HepG2 (cell line): Measurements from ENCODE around the gene FAM229B. TPM values are rescaled to one million over a fixed set of nuclear protein-coding genes. Genes with fewer than 3 reads are reported as not detected.

ENCODE experiments used
- ATAC-seq: fragments of 200-7000 bp; cut with Tn5 transposase; 3 replicates; pipeline ENCODE4 v1.9.1; 2020; ENCODE audit warnings: mild to moderate bottlenecking, moderate library complexity
- Bru-seq: library from RNA; stranded (reverse); fragments of 400-500 nt; gene quantifications from one replicate; lab custom pipeline; 2021; lab: Mats Ljungman, UMichigan
- BruChase-seq, 2 experiments: library from RNA; stranded (reverse); fragments of 400-500 nt; gene quantifications; one replicate each; lab custom pipeline; 2021; lab: Mats Ljungman, UMichigan
- BruUV-seq: library from RNA; stranded (reverse); fragments of 400-500 nt; replicated peaks from 2 replicates; lab custom pipeline; 2021; lab: Mats Ljungman, UMichigan
- CTCF ChIA-PET: fragments of 300-600 bp; formaldehyde crosslinking; extraction: SDS; loops from one replicate; lab custom pipeline; 2021; ENCODE audit warnings: low total read pairs, inconsistent platforms, low intra/inter-chr PET ratio; lab: Yijun Ruan, JAX
- POLR2A ChIA-PET: fragments of 350-600 bp; sonication (Branson Sonifier 250); formaldehyde crosslinking; loops from one replicate; lab custom pipeline; 2020; ENCODE audit warnings: antibody characterized with exemption, inconsistent platforms; lab: Yijun Ruan, JAX
- DNase-seq: peaks from one replicate; pipeline ENCODE4 v3.0.0-alpha.2; 2015; ENCODE audit warnings: low spot score
- FAIRE-seq: peaks from 3 replicates; lab custom pipeline; 2011; peaks lifted over from hg19 to GRCh38; lab: Jason Lieb, UNC
- H2AFZ ChIP-seq: one replicate; pipeline ENCODE4 v1.6.1; 2011; ENCODE audit warnings: low read length, inconsistent platforms
- H3K27ac ChIP-seq: fragments of 300-600 bp; 3 replicates; pipeline ENCODE4 v1.8.0; 2011; ENCODE audit warnings: mixed run types, mild to moderate bottlenecking, mixed read lengths, low read length, inconsistent platforms; ENCODE audit not compliant: insufficient read depth; ENCODE audit errors: extremely low read length
- H3K27me3 ChIP-seq, 2 experiments: fragments of 200-600 bp in 1 of 2; 2 replicates in 1 of 2; 3 replicates in 1 of 2; pipeline versions ENCODE4 v1.6.0 to v1.8.0; 2011; ENCODE audit warnings: low read length in 2 of 2, mild to moderate bottlenecking in 2 of 2, moderate library complexity in 2 of 2, inconsistent platforms in 1 of 2; ENCODE audit not compliant: insufficient read depth in 2 of 2, control insufficient read depth in 1 of 2
- H3K36me3 ChIP-seq, 2 experiments: fragments of 200-600 bp in 1 of 2; replicated peaks in 1 of 2; 2 replicates in 1 of 2; 3 replicates in 1 of 2; pipeline versions ENCODE4 v1.5.1 to v1.8.0; 2011; ENCODE audit warnings: low read length in 2 of 2, inconsistent platforms in 1 of 2; ENCODE audit not compliant: insufficient read depth in 2 of 2, control insufficient read depth in 1 of 2
- H3K4me1 ChIP-seq: 2 replicates; pipeline ENCODE4 v1.5.1; 2012; ENCODE audit warnings: low read length, inconsistent platforms; ENCODE audit not compliant: insufficient read depth
- H3K4me2 ChIP-seq: 2 replicates; pipeline ENCODE4 v1.6.0; 2011; ENCODE audit warnings: low read depth, low read length, inconsistent platforms
- H3K4me3 ChIP-seq, 3 experiments: fragments of 200-600 bp in 1 of 3; sonication (generic), shearing (Covaris generic) in 1 of 3; replicated peaks in 1 of 3; 2 replicates each; pipeline ENCODE4 v1.5.1; 2011 to 2016; ENCODE audit warnings: low read length in 3 of 3, inconsistent platforms in 2 of 3, low read depth in 2 of 3, mild to moderate bottlenecking in 2 of 3, control low read depth in 1 of 3, mixed read lengths in 1 of 3; ENCODE audit not compliant: insufficient read depth in 1 of 3
- H3K79me2 ChIP-seq: one replicate; pipeline ENCODE4 v1.6.1; 2011; ENCODE audit warnings: low read length, inconsistent platforms; ENCODE audit not compliant: insufficient read depth
- H3K9ac ChIP-seq: 2 replicates; pipeline ENCODE4 v1.6.0; 2011; ENCODE audit warnings: mild to moderate bottlenecking, low read depth, low read length, inconsistent platforms; ENCODE audit not compliant: insufficient read depth
- H3K9me3 ChIP-seq: 2 replicates; pipeline ENCODE4 v1.5.1; 2012; ENCODE audit warnings: mild to moderate bottlenecking, low read length
- H4K20me1 ChIP-seq: 2 replicates; pipeline ENCODE4 v1.6.0; 2011; ENCODE audit warnings: inconsistent platforms, mild to moderate bottlenecking, low read length, moderate library complexity; ENCODE audit not compliant: insufficient read depth
- AGO2 ChIP-seq: fragments of 200-400 bp; formaldehyde crosslinking; optimal IDR thresholded peaks from 2 replicates; pipeline ENCODE3; 2017; ENCODE audit warnings: mild to moderate bottlenecking, low read depth, low read length, moderate library complexity
- ATF4 ChIP-seq, 2 experiments: fragments of 450-650 bp in 1 of 2; sonication (generic) in 1 of 2; formaldehyde crosslinking; IDR thresholded peaks; 2 replicates each; pipeline versions ENCODE4 v1.5.0 to v1.8.0; 2020 to 2022; ENCODE audit warnings: mild to moderate bottlenecking in 1 of 2, missing genetic modification reagents in 1 of 2
- IRF9 ChIP-seq: sonication (generic); formaldehyde crosslinking; IDR thresholded peaks from 2 replicates; pipeline ENCODE4 v1.8.0; 2022; ENCODE audit warnings: missing genetic modification reagents, mild to moderate bottlenecking, borderline replicate concordance
- MXD4 ChIP-seq: IDR thresholded peaks from 2 replicates; pipeline ENCODE4 v1.6.1; 2016; ENCODE audit warnings: mild to moderate bottlenecking, missing biosample characterization, missing genetic modification reagents
- SOX13 ChIP-seq, 3 experiments: fragments of 450-650 bp in 1 of 3; sonication (generic) in 1 of 3; formaldehyde crosslinking in 1 of 3; IDR thresholded peaks in 2 of 3; conservative IDR thresholded peaks in 1 of 3; 2 replicates each; pipeline versions ENCODE4 v1.5.0 to v1.6.1; 2016 to 2020; ENCODE audit warnings: antibody characterized with exemption in 1 of 3, mild to moderate bottlenecking in 1 of 3, missing compliant biosample characterization in 1 of 3, missing genetic modification reagents in 1 of 3, moderate library complexity in 1 of 3
- ZBTB26 ChIP-seq: IDR thresholded peaks from 2 replicates; pipeline ENCODE4 v1.6.1; 2016; ENCODE audit warnings: missing compliant biosample characterization, missing genetic modification reagents, borderline replicate concordance
- ZMYM3 ChIP-seq: sonication (generic); formaldehyde crosslinking; IDR thresholded peaks from 2 replicates; pipeline ENCODE4 v1.5.1; 2020; ENCODE audit warnings: mild to moderate bottlenecking, missing genetic modification reagents
- WGBS: methylation state at CpG from one replicate; pipeline ENCODE4 v1.1.6; 2017; ENCODE audit warnings: low lambda C conversion rate; 5-methylcytosine and 5-hydroxymethylcytosine counted together
- in situ Hi-C: cut with HindIII; loops from 2 replicates; pipeline ENCODE4 v1.10.0; 2017; ENCODE audit warnings: low pct_unique_long_range_greater_than_20kb; ENCODE audit not compliant: extremely low pct_ligation_motif_present
- intact Hi-C: fragments of 100-400 bp; cut with micrococcal nuclease; formaldehyde crosslinking; loops from one replicate; pipeline ENCODE4 v1.10.0; 2022; ENCODE audit not compliant: unreplicated experiment
- long read RNA-seq, 2 experiments: library from RNA in 1 of 2; library from polyadenylated mRNA in 1 of 2; stranded (forward) in 1 of 2; unstranded in 1 of 2; transcript quantifications; one replicate each; pipeline ENCODE4 v2.0.0, GENCODE V29; 2019 to 2022
- polyA minus RNA-seq, 3 experiments: library from RNA; depleted of rRNA, polyadenylated mRNA; stranded (reverse); fragments of >200 nt; gene quantifications; 2 replicates each; pipeline ENCODE4 v1.2.3, GENCODE V29; 2011; ENCODE audit warnings: low replicate concordance in 1 of 3
- polyA plus RNA-seq, 8 experiments: library from polyadenylated mRNA; depleted of rRNA in 3 of 8; stranded (reverse) in 7 of 8; unstranded in 1 of 8; fragments of >200 nt; fragmentation: Illumina TruSeq in 4 of 8; extraction: Trizol in 4 of 8; gene quantifications; 2 replicates each; pipeline versions ENCODE4 v1.2.1 to v1.2.3, GENCODE V29; 2011 to 2016; ENCODE audit warnings: low read depth in 4 of 8, missing spikeins in 1 of 8, mixed read lengths in 1 of 8; ENCODE audit not compliant: insufficient read depth in 1 of 8
- total RNA-seq, 5 experiments: library from RNA; depleted of rRNA; stranded (reverse); fragments of >200 nt; fragmentation: Illumina TruSeq; extraction: Trizol; gene quantifications; 2 replicates each; pipeline ENCODE4 v1.2.3, GENCODE V29; 2016; ENCODE audit warnings: low read depth in 1 of 5
- TF ChIP-seq, protein P1 (sequence below): sonication (generic); formaldehyde crosslinking; IDR thresholded peaks from 2 replicates; pipeline ENCODE4 v1.4.0; 2020; ENCODE audit warnings: missing genetic modification reagents

FAM229B gene, protein sequence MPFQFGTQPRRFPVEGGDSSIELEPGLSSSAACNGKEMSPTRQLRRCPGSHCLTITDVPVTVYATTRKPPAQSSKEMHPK
- total RNA-seq (2016; rRNA removed; fragmentation: Illumina TruSeq; extraction: Trizol) = 19.5 and 23.7 TPM in 2 replicates
- 15.4 and 22.2 TPM in 2 replicates for total RNA-seq (2016; cell fraction: cytosol; rRNA removed; fragmentation: Illumina TruSeq; extraction: Trizol; ENCODE audit: low read depth)
- total RNA-seq (2016; cell fraction: insoluble cytoplasmic fraction; rRNA removed; fragmentation: Illumina TruSeq; extraction: Trizol) = 15.5 and 25.0 TPM in 2 replicates
- total RNA-seq (2016; cell fraction: membrane; rRNA removed; fragmentation: Illumina TruSeq; extraction: Trizol) = 19.0 and 23.1 TPM in 2 replicates
- 6.9 and 8.1 TPM in 2 replicates for total RNA-seq (2016; cell fraction: nucleus; rRNA removed; fragmentation: Illumina TruSeq; extraction: Trizol)
- polyA plus RNA-seq (2011; rRNA removed) = 8.8 and 11.3 TPM in 2 replicates
- polyA plus RNA-seq (2011; cell fraction: cytosol; rRNA removed) = 4.6 and 5.4 TPM in 2 replicates
- polyA plus RNA-seq (2011; cell fraction: nucleus; rRNA removed) = 1.2 and 3.0 TPM in 2 replicates
- polyA plus RNA-seq (2012) = 6.8 and 9.1 TPM in 2 replicates
- polyA plus RNA-seq (2016; cell fraction: cytosol; fragmentation: Illumina TruSeq; extraction: Trizol; ENCODE audit: low read depth) = 13.1 and 23.5 TPM in 2 replicates
- 18.0 and 19.3 TPM in 2 replicates for polyA plus RNA-seq (2016; cell fraction: insoluble cytoplasmic fraction; fragmentation: Illumina TruSeq; extraction: Trizol; ENCODE audit: low read depth)
- 10.6 and 16.7 TPM in 2 replicates for polyA plus RNA-seq (2016; cell fraction: membrane; fragmentation: Illumina TruSeq; extraction: Trizol; ENCODE audit: low read depth)
- polyA plus RNA-seq (2016; cell fraction: nucleus; fragmentation: Illumina TruSeq; extraction: Trizol; ENCODE audit: insufficient read depth, low read depth) = 8.0 and 9.9 TPM in 2 replicates
- 0.58 and 1.4 TPM in 2 replicates for polyA minus RNA-seq (2011; rRNA and poly(A)+ RNA removed; ENCODE audit: low replicate concordance)
- 1.2 and 1.5 TPM in 2 replicates for polyA minus RNA-seq (2011; cell fraction: cytosol; rRNA and poly(A)+ RNA removed)
- 1.5 and 2.0 TPM in 2 replicates for polyA minus RNA-seq (2011; cell fraction: nucleus; rRNA and poly(A)+ RNA removed)
- percentile 44 among the genes with signal in this experiment for Bru-seq, nascent RNA
- BruChase-seq, experiment 1, labeled RNA remaining after a 6-hour chase = percentile 29 among the genes with signal in this experiment
- percentile 25 among the genes with signal in this experiment for BruChase-seq, experiment 2, labeled RNA remaining after a 2-hour chase
- long read RNA-seq, experiment 1, transcript FAM229B-201 (4 exons, 2,543 nt) = major isoform, 6 of 10 reads
- long read RNA-seq, experiment 1, partial matches to known transcripts = 0 of 10 reads
- long read RNA-seq, experiment 1, other reads (novel, unspliced or antisense) = 4 of 10 reads
- long read RNA-seq, experiment 2, transcript FAM229B-201 (4 exons, 2,543 nt) = major isoform, 5 of 10 reads
- long read RNA-seq, experiment 2, partial matches to known transcripts = 1 of 10 reads
- long read RNA-seq, experiment 2, other reads (novel, unspliced or antisense) = 4 of 10 reads

DNA sequence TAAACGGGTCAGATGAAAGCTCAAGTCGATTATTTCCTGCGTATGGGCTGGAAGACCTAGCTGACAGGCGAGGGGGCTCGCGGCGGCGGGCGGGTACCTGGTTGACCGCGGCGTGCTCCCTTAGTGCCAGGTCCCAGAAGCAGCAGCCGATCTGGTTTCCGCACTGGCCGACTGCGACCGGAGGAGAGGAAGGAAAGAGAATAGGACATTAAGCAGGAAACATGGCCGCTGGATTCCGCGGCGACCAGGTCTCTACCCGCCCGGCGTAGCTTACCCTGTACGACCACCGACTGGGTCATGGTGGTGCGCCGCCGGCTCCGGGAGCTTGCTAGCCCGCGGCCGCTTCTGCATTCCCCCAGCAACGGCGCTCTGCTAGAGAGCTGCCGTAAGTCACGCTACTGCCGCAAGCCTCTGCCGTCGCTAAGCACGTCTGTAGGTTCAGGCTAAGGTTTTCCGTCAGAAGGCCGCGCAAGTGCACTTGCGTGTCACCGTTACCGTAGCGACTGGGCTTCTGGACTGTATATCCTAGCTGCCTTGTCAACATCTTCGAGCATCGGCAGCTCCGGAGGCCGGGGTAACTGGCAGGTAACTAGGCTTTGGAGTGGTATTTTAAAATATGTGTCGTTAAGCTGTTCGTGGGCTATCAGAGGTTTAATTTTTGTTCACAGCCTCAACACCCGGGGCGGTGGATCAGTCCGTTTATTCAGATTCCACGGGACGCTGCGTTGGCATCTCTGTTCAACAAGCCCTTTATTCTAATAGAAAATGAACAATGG is at the start of gene FAM229B, which contains the start of gene TUBE1:
Gene FAM229B (plus strand): TSS at position 456 of the 776 bp plus-strand sequence. CDS start 11,693 bp downstream, outside the sequence.
Gene TUBE1 (minus strand): TSS at position 347 of the 776 bp plus-strand sequence. CDS start 48 bp downstream, at position 299.
- peak within 1 kb of the TSS; percentile 75 to 97 (median 89) for H3K4me3 ChIP-seq
- no TSS peak for BruUV-seq
- TF ChIP-seq, protein P1, sequence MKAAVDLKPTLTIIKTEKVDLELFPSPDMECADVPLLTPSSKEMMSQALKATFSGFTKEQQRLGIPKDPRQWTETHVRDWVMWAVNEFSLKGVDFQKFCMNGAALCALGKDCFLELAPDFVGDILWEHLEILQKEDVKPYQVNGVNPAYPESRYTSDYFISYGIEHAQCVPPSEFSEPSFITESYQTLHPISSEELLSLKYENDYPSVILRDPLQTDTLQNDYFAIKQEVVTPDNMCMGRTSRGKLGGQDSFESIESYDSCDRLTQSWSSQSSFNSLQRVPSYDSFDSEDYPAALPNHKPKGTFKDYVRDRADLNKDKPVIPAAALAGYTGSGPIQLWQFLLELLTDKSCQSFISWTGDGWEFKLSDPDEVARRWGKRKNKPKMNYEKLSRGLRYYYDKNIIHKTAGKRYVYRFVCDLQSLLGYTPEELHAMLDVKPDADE (CRISPR knock-in tag) = no peak
- TF ChIP-seq ZMYM3 (CRISPR knock-in tag) (peak; percentile 27; the same call in 1 of the 2 replicates), ATF4 (CRISPR knock-in tag; IDR thresholded peaks at IDR 0.05) (peak in 1 of 2 experiments; percentile 8; a peak in 1 of 4 replicates), MXD4 (CRISPR knock-in tag) (peak; percentile 52; the same call in 1 of the 2 replicates), AGO2 (peak; percentile 26), IRF9 (CRISPR knock-in tag) (peak; percentile 96), ZBTB26 (0 out of 2 replicates have a peak, but pooled peaks have one; percentile 48), SOX13 (IDR thresholded peaks at IDR 0.05) (no peak), SOX13 (CRISPR knock-in tag; conservative IDR thresholded peaks at IDR 0.05 in 1 of 2, IDR thresholded peaks at IDR 0.05 in 1 of 2) (peak in 1 of 2 experiments; percentile 13; a peak in 1 of 4 replicates)

More for the DNA sequence above, at the start of gene FAM229B, which contains the start of gene TUBE1:
- peak; percentile 96 for ATAC-seq
- Histone ChIP-seq H3K4me2 (peak within 1 kb of the TSS; percentile 80), H3K27ac (peak within 1 kb of the TSS; percentile 63), H3K9ac (peak within 1 kb of the TSS; percentile 74), H4K20me1 (no peaks in the 10 kb centered on the region), H2AFZ (peak within 1 kb of the TSS; percentile 99), H3K9me3 (no peaks in the 10 kb centered on the region), H3K27me3 (no peaks in the 10 kb centered on the region; a peak in 1 of 5 replicates), H3K79me2 (no peaks in the 10 kb centered on the region), H3K4me1 (peaks cover 10% of the 10 kb centered on the region), H3K36me3 (no peaks in the 10 kb centered on the region; a peak in 1 of 5 replicates)
- DNase-seq = peak; percentile 94
- intact Hi-C loops = loop anchor here (1.0 to 5.0 kb wide), 2 partner anchors 60 to 76 kb away; no protein-coding TSS in a partner anchor
- CTCF ChIA-PET = no interaction called here
- 2% methylated on average over 60 of the region's 60 CpGs for WGBS
- FAIRE-seq = peak; percentile 93
- in situ Hi-C loops = loop anchor here (5.0 kb wide), 1 partner anchor 75 kb away; no protein-coding TSS in a partner anchor
- POLR2A ChIA-PET = interaction anchor here (0.6 to 1.4 kb wide), 4 partner anchors 11 to 481 kb away, joined by 3 to 8 read pairs (median 3); no protein-coding TSS in a partner anchor
